Memory B cell (primary cell): ENCODE measurements around the gene CALHM5.
A peak's percentile ranks its signal among the peaks of the same experiment; 100 is the strongest.

Experiments
- ATAC-seq: fragments of 150-1000 bp; cut with Tn5 transposase; 2 replicates; pipeline ENCODE4 v1.10.0; 2021; ENCODE audit warnings: low read depth, mild to moderate bottlenecking, moderate library complexity
- DNase-seq, 2 donors: peaks; one replicate each; pipeline ENCODE4 v3.0.0; 2022; ENCODE audit warnings: low spot score in 2 of 2
- H3K27ac Mint-ChIP-seq: one replicate; pipeline ENCODE4 v1.8.0; 2022; ENCODE audit warnings: mild to moderate bottlenecking, moderate library complexity, mixed read lengths
- H3K27me3 Mint-ChIP-seq: one replicate; pipeline ENCODE4 v1.8.0; 2022; ENCODE audit warnings: mixed read lengths
- H3K36me3 Mint-ChIP-seq: one replicate; pipeline ENCODE4 v1.8.0; 2022; ENCODE audit warnings: mild to moderate bottlenecking, mixed read lengths
- H3K4me1 Mint-ChIP-seq: one replicate; pipeline ENCODE4 v1.8.0; 2022; ENCODE audit warnings: mixed read lengths
- H3K4me3 Mint-ChIP-seq: one replicate; pipeline ENCODE4 v1.8.0; 2022; ENCODE audit warnings: mild to moderate bottlenecking, moderate library complexity, mixed read lengths
- H3K9me3 Mint-ChIP-seq: one replicate; pipeline ENCODE4 v1.8.0; 2022; ENCODE audit warnings: mixed read lengths

CALHM5 gene

DNA sequence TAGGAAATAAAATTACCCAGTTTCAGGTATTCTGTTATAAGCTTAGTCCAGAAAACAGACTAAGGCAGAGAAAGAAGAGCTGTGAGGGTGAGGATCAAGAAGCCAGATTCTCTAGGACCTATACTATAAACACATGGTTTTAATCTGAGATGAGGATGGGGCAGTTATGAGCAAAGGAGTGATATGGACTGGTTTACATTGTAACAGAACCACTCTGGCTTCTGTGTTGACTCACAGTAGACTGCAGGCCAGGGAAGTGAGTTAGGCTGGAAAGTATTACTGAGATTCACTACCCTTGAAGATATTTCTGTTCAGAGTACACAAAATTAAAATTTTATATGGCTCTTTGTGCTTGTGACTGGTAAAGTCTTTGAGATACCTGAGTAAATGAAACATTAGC lies 56.7 kb downstream of the CALHM5 start:
- Mint-ChIP-seq H3K4me1 (peaks cover 17% of the 10 kb centered on the region), H3K4me3 (no peak overlapping the region), H3K27ac (no peak overlapping the region), H3K9me3 (no peaks in the 10 kb centered on the region), H3K27me3 (peaks cover 4% of the 10 kb centered on the region), H3K36me3 (no peaks in the 10 kb centered on the region)
- DNase-seq (no peak), ATAC-seq (no peak)

DNA sequence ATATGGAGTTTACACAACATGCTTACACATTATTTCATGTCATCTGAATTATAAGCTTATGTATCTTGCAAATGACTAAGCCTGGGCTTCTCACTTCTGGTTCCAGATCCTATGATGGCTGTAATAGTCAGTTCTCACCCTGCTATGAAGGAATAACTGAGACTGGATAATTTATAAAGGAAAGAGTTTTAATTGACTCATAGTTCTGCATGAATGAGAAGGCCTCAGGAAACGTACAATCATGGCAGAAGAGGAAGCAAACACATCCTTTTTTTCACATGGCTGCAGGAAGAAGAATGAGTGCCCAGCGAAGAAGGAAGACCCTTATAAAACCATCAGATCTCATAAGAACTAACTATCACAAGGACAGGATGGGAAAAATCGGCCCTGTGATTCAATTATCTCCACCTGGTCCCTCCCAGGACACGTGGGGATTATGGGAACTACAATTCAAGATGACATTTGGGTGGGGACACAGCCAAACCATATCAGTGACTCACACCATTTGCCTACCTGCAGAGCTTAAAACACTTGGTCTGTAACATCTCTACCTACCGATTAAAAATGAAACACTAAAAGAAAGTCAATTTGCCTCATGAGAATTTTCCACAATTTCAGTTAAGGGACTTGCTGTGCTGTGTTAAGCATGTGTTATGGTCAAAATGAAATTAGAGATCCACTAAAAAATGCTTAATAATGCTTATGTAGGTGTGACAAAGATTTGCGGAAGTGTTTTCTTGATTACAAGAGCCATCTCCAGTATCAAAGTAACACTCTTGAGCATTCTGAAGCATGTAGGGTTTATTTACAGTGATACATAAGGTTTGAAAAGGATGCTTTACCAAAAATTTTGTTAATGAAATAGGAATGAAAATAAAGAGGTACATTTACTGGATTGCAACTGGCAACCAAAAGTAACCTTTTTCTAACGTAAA lies 57.6 kb downstream of the CALHM5 start:
- no peak for DNase-seq
- H3K9me3 Mint-ChIP-seq, result no peaks in the 10 kb centered on the region
- H3K4me3 Mint-ChIP-seq, result no peak overlapping the region
- peaks cover 3% of the 10 kb centered on the region for H3K36me3 Mint-ChIP-seq
- peaks cover 1% of the 10 kb centered on the region for H3K27me3 Mint-ChIP-seq
- peaks cover 19% of the 10 kb centered on the region for H3K4me1 Mint-ChIP-seq
- peak overlapping the region; percentile 63 for H3K27ac Mint-ChIP-seq
- ATAC-seq, result no peak

DNA sequence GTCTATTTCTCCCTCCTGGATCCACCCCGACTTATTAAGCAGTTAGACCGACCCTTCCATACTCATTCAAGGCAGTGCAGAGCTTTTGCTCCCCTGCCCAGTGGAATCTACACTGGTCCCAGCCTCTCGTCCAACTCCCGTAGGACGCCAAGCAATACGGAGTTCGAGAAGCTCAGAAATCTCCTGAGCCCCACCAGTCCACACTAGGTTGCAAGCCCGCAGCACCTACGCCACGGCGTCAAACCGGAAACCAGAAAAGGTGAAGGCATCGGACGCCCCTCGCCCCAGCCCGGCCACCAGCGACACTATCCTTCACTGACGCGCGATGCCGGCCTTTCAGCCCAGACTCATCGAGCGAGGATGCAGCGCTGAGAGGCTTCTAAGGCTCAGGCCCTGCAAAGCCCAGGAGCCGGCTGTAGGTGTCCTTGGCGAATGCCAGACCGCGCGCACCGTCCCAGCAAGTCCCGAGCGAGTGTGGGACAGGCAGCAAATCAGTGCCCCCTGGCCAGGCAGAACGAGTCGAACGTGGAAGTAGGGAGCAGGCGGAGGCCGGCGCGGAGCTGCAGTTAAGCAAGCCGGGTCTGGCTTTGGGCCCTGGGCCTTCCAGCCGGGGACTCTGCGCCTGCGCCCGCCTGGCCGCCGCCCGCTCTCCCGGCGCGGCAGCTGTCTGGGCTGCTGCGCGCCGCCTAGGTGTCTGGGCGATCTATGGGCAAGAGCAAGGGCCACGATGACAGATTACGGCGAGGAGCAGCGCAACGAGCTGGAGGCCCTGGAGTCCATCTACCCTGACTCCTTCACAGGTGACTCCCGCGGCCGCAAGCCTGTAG lies 59.6 kb downstream of the CALHM5 start, which contains the start of gene RWDD1:
TSS of gene RWDD1 (plus strand) at position 649 of the 827 bp plus-strand sequence. CDS start at position 728, 79 bp downstream.
- Mint-ChIP-seq H3K9me3 (no peaks in the 10 kb centered on the region), H3K4me3 (peak within 1 kb of the TSS; percentile 92), H3K27ac (peak within 1 kb of the TSS; percentile 97), H3K36me3 (peaks cover 11% of the 10 kb centered on the region), H3K4me1 (peaks cover 26% of the 10 kb centered on the region), H3K27me3 (no peaks in the 10 kb centered on the region)
- DNase-seq, result peak; percentile 92 to 98
- ATAC-seq, result peak; percentile 84

DNA sequence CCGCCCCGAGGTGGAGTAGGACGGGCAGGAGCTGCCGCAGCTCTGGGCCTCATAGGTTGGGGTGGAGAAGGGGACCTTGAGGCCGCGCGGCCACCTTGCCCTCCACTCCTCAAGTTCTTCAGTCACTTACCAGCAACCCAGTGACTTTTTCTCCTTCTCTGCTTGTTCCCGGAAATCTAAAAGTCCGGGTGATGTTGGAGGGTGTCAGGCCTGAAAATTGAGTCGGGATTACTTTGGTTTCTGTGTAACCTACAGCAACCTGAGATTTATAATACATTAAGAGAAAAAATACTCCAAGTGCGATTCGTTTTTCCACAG lies 60.2 kb downstream of the CALHM5 start:
- peak overlapping the region; percentile 97 for H3K27ac Mint-ChIP-seq
- no peak for ATAC-seq
- H3K4me3 Mint-ChIP-seq, result peak overlapping the region; percentile 92
- H3K4me1 Mint-ChIP-seq, result peaks cover 30% of the 10 kb centered on the region
- no peaks in the 10 kb centered on the region for H3K9me3 Mint-ChIP-seq
- peaks cover 16% of the 10 kb centered on the region for H3K36me3 Mint-ChIP-seq
- no peaks in the 10 kb centered on the region for H3K27me3 Mint-ChIP-seq
- DNase-seq, result no peak

DNA sequence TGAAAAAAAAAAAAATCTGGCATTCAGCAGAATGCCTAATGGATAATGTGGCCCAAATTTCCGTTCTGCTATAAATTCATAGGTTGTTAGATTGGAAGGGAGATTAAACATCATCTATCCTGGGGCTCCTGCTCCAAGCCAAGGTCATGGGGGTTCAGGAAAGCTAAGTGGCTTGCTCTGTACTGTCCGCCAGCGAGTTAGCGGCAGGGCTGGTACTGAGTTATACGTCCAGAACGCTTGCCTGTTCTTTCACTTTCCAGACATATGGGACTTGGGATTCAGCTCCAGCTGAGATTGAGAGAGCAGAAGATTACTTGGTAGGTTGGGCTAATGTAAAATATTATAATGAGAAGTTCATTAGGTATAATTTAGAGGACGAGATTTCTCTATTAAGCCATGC lies 60.7 kb downstream of the CALHM5 start:
- DNase-seq (no peak), ATAC-seq (no peak)
- Mint-ChIP-seq H3K9me3 (no peaks in the 10 kb centered on the region), H3K4me1 (peaks cover 30% of the 10 kb centered on the region), H3K36me3 (peaks cover 18% of the 10 kb centered on the region), H3K4me3 (peak overlapping the region; percentile 92), H3K27ac (peak overlapping the region; percentile 97), H3K27me3 (no peaks in the 10 kb centered on the region)
